Spleen (tissue), 7 donors: ENCODE measurements around the gene GLB1L.

Experiments
- POLR2A ChIP-seq, 3 donors: fragments of 450-650 bp; IDR thresholded peaks; one replicate each; pipeline ENCODE4 v1.5.1; 2017; ENCODE audit warnings: antibody characterized with exemption in 3 of 3, mild to moderate bottlenecking in 1 of 3
- POLR2AphosphoS5 ChIP-seq, 3 donors: sonication (generic); formaldehyde crosslinking; IDR thresholded peaks; one replicate each; pipeline ENCODE4 v1.5.1; 2017; ENCODE audit warnings: antibody characterized with exemption in 3 of 3
- TF ChIP-seq, protein P1 (sequence below), 11 experiments: fragments of 200-600 bp in 7 of 11; fragments of 450-650 bp in 4 of 11; sonication (generic) in 4 of 11; IDR thresholded peaks in 8 of 11; conservative IDR thresholded peaks in 3 of 11; 1 replicate in 7 of 11; 2 replicates in 4 of 11; pipeline versions ENCODE4 v1.4.0 to v1.8.0; 2016 to 2021; ENCODE audit warnings: antibody characterized with exemption in 11 of 11, inconsistent platforms in 4 of 11, mild to moderate bottlenecking in 1 of 11
- donor health status: DM: no; HTN: no; CAD: no; lungs with moderate emphysema.
- donor health status: DM: no; HTN: no; CAD: no.
- donor health status: DM: no; HTN: no; CAD: no.

DNA sequence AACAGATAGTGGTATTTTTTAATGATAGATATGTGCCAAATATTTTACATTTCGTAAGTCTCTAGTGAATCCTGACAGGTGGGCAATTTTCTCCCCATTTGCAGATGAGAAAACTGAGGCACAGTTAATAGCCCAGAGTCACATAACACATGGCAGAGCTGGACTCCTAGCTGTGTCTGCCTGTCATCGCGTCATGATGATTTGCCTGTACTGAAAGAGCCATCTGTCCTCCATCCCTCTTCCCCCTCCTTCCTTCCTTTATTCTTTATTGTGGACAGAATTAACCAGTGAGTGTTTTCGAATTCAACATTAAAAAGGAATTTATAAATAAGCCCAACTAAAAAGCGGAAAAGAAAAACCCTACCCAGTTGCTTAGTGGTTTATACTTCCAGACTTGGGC, 37.1 kb upstream of the GLB1L start:
- TF ChIP-seq, protein P1, sequence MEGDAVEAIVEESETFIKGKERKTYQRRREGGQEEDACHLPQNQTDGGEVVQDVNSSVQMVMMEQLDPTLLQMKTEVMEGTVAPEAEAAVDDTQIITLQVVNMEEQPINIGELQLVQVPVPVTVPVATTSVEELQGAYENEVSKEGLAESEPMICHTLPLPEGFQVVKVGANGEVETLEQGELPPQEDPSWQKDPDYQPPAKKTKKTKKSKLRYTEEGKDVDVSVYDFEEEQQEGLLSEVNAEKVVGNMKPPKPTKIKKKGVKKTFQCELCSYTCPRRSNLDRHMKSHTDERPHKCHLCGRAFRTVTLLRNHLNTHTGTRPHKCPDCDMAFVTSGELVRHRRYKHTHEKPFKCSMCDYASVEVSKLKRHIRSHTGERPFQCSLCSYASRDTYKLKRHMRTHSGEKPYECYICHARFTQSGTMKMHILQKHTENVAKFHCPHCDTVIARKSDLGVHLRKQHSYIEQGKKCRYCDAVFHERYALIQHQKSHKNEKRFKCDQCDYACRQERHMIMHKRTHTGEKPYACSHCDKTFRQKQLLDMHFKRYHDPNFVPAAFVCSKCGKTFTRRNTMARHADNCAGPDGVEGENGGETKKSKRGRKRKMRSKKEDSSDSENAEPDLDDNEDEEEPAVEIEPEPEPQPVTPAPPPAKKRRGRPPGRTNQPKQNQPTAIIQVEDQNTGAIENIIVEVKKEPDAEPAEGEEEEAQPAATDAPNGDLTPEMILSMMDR (IDR thresholded peaks at IDR 0.05 in 8 of 11, conservative IDR thresholded peaks at IDR 0.05 in 3 of 11), result no peak
- TF ChIP-seq POLR2A (IDR thresholded peaks at IDR 0.05), result no peak
- TF ChIP-seq POLR2AphosphoS5 (IDR thresholded peaks at IDR 0.05), result no peak
